Measurements from ENCODE around the gene TMEM269. TPM values are rescaled to one million over a fixed set of nuclear protein-coding genes. Genes with fewer than 3 reads are reported as not detected.

Gene TMEM269
- total RNA-seq, 1 experiment from 2014 or later: not detected

DNA sequence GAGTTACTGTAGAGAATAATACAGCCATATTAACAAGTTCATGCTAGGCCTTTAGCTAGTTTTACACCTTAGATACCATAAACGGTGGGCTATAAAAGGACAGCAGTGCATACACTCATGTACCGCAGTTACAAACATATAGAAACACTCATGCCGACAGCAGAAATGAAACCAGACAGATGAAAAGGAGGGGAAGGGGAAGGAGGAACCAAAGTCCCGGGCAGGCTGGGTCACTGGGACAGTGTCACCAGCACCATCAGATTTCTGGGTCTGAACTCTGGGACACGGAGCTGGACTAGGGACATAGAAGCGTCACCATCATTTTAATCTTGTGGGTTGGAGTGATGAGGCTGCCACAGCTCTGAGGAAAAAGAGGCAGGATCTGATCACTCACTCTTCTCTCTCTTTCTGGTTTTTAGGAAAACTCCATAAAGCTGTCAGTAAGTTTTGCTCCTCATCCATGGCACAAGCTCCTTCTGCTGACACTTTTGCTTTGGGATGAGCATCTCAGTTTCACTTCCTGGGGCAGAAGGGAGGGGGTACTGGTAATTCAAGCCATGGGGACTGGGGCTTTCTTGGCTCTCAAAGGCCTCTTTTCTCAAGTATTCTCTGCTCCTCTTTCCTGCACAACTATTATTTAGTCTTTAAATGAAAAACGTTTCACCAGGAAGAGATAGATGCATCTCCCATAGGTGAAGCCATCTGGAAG is 53.8 kb downstream of the TMEM269 start:
- H3K4me1 Mint-ChIP-seq (ENCODE audit: insufficient read depth, unreplicated experiment): no peaks in the 10 kb centered on the region
- no peak for DNase-seq (ENCODE audit: unreplicated experiment)
- H3K36me3 Mint-ChIP-seq (ENCODE audit: insufficient read depth, unreplicated experiment): no peaks in the 10 kb centered on the region
- H3K9me3 Mint-ChIP-seq (ENCODE audit: unreplicated experiment): no peaks in the 10 kb centered on the region
- no peak for TF ChIP-seq CTCF (IDR thresholded peaks at IDR 0.05; ENCODE audit: unreplicated experiment)
- no peaks in the 10 kb centered on the region for H3K27me3 Mint-ChIP-seq (ENCODE audit: insufficient read depth, unreplicated experiment)
- ChIA-PET CTCF (interaction anchor here (0.7 kb wide), 1 partner anchor 48 kb away, joined by 3 read pairs; no protein-coding TSS in a partner anchor), POLR2A (interaction anchor here (0.6 to 1.4 kb wide), 4 partner anchors 8 to 576 kb away, joined by 3 to 6 read pairs (median 4); partner anchors contain the start of gene ZNF691)
- intact Hi-C loops (cut with micrococcal nuclease): no loop called here
- H3K4me3 Mint-ChIP-seq (ENCODE audit: unreplicated experiment): no peak overlapping the region
- BruUV-seq (replicated peaks): no TSS peak
- no peak overlapping the region for H3K27ac Mint-ChIP-seq (ENCODE audit: low read depth, unreplicated experiment)

GRCh38 chr1:42841010-42841409 is 56.2 kb downstream of the TMEM269 start:
- H3K4me3 Mint-ChIP-seq (ENCODE audit: unreplicated experiment): no peak overlapping the region
- TF ChIP-seq CTCF (IDR thresholded peaks at IDR 0.05; ENCODE audit: unreplicated experiment): no peak
- BruUV-seq (replicated peaks): no TSS peak
- POLR2A ChIA-PET: interaction anchor here (0.8 kb wide), 1 partner anchor 57 kb away, joined by 3 read pairs; no protein-coding TSS in a partner anchor
- no peak for DNase-seq (ENCODE audit: unreplicated experiment)
- H3K27me3 Mint-ChIP-seq (ENCODE audit: insufficient read depth, unreplicated experiment): no peaks in the 10 kb centered on the region
- H3K9me3 Mint-ChIP-seq (ENCODE audit: unreplicated experiment): no peaks in the 10 kb centered on the region
- H3K27ac Mint-ChIP-seq (ENCODE audit: low read depth, unreplicated experiment): no peak overlapping the region
- intact Hi-C loops (cut with micrococcal nuclease): no loop called here
- H3K36me3 Mint-ChIP-seq (ENCODE audit: insufficient read depth, unreplicated experiment): no peaks in the 10 kb centered on the region
- CTCF ChIA-PET: no interaction called here
- no peaks in the 10 kb centered on the region for H3K4me1 Mint-ChIP-seq (ENCODE audit: insufficient read depth, unreplicated experiment)

DNA sequence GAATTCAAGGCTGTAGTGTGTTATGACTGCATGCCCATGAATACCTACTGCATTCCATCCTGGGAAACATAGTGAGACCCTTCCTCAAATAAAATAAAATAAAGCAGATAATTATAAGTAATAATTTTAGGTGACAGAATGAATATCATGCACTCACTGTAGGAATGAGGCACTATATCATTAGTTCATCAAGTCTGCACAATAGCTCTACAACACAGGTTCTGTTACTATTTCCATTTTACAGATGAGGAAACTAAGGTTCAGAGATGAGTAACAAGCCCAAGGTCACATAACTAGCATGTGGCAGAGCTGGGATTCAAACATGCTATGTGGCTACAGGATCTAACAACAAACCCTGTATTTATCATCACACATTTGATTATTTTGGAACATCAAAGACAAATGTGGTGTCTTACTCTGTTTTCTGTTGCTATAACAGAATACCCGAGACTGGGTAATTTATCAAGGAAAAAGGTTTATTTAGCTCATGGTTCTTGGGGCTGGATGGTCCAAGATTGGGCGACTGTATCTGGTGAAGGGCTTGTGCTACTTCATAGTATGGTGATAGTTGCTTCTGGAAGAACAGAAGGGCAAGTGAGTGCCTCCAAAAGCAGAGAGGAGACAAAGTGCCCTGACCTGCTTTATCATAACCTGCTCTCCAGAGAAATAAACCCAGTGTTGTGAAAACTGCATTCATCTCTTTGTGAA is 56.8 kb downstream of the TMEM269 start:
- H3K4me1 Mint-ChIP-seq (ENCODE audit: insufficient read depth, unreplicated experiment): no peaks in the 10 kb centered on the region
- ChIA-PET CTCF (no interaction called here), POLR2A (interaction anchor here (0.8 kb wide), 1 partner anchor 58 kb away, joined by 3 read pairs; no protein-coding TSS in a partner anchor)
- no peak overlapping the region for H3K27ac Mint-ChIP-seq (ENCODE audit: low read depth, unreplicated experiment)
- H3K4me3 Mint-ChIP-seq (ENCODE audit: unreplicated experiment): no peak overlapping the region
- no peak for TF ChIP-seq CTCF (IDR thresholded peaks at IDR 0.05; ENCODE audit: unreplicated experiment)
- intact Hi-C loops (cut with micrococcal nuclease): no loop called here
- BruUV-seq (replicated peaks): no TSS peak
- no peaks in the 10 kb centered on the region for H3K9me3 Mint-ChIP-seq (ENCODE audit: unreplicated experiment)
- H3K27me3 Mint-ChIP-seq (ENCODE audit: insufficient read depth, unreplicated experiment): no peaks in the 10 kb centered on the region
- no peaks in the 10 kb centered on the region for H3K36me3 Mint-ChIP-seq (ENCODE audit: insufficient read depth, unreplicated experiment)
- no peak for DNase-seq (ENCODE audit: unreplicated experiment)

DNA sequence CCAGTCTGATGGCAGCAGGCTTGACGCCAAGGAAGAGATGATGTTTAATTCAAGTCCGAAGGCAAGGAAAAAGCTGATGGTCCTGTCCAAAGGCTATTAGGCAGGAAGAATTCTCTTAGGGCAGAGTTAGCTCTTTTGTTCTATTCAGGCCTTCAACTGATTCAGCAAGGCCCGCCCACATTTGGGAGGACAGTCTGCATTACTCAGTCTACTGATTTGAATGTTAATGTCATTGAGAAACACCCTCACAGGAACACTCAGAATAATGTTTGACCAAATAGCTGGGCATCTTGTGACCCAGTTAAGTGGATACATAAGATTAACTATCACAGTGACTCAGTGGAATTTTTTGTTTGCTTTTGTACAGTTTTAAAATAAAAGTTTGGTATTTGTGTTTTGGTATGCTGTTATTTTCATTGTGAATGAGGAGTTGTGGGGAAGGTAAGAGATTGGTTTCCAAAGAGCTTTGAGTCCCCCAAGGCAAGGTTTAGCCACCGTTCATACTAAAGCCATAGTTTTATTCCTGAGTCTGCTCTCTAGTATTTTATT is 59.9 kb downstream of the TMEM269 start:
- Mint-ChIP-seq H3K27ac (ENCODE audit: low read depth, unreplicated experiment) (no peak overlapping the region), H3K27me3 (ENCODE audit: insufficient read depth, unreplicated experiment) (no peaks in the 10 kb centered on the region), H3K9me3 (ENCODE audit: unreplicated experiment) (peaks cover 2% of the 10 kb centered on the region), H3K4me1 (ENCODE audit: insufficient read depth, unreplicated experiment) (peaks cover 23% of the 10 kb centered on the region), H3K4me3 (ENCODE audit: unreplicated experiment) (no peak overlapping the region), H3K36me3 (ENCODE audit: insufficient read depth, unreplicated experiment) (peaks cover 7% of the 10 kb centered on the region)
- intact Hi-C loops (cut with micrococcal nuclease): no loop called here
- ChIA-PET CTCF (interaction anchor here (1.2 kb wide), 1 partner anchor 66 kb away, joined by 4 read pairs; no protein-coding TSS in a partner anchor), POLR2A (interaction anchor here (0.6 to 6.5 kb wide), 10 partner anchors 10 to 574 kb away, joined by 3 to 88 read pairs (median 3); partner anchors contain the start of genes C1orf50, ERMAP, P3H1 and SVBP)
- peak; percentile 40 for DNase-seq (ENCODE audit: unreplicated experiment)
- no peak for TF ChIP-seq CTCF (IDR thresholded peaks at IDR 0.05; ENCODE audit: unreplicated experiment)
- BruUV-seq (replicated peaks): no TSS peak
